Transverse colon (tissue), 4 donors: ENCODE measurements around the gene SCARB2.

Experiments
- CTCF ChIP-seq, 5 experiments: fragments of 200-600 bp in 3 of 5; fragments of 450-650 bp in 2 of 5; sonication (generic) in 3 of 5; IDR thresholded peaks; 1 replicate in 2 of 5; 2 replicates in 3 of 5; pipeline ENCODE4 v1.5.1; 2016 to 2017; ENCODE audit warnings: antibody characterized with exemption in 5 of 5, inconsistent platforms in 3 of 5, mild to moderate bottlenecking in 2 of 5, moderate library complexity in 1 of 5
- POLR2A ChIP-seq: fragments of 450-650 bp; IDR thresholded peaks from one replicate; pipeline ENCODE4 v1.6.1; 2016; ENCODE audit warnings: antibody characterized with exemption, mild to moderate bottlenecking, moderate library complexity
- POLR2AphosphoS5 ChIP-seq, 3 donors: sonication (generic); formaldehyde crosslinking; IDR thresholded peaks; one replicate each; pipeline ENCODE4 v1.6.1; 2016; ENCODE audit warnings: antibody characterized with exemption in 3 of 3

- TF ChIP-seq CTCF (IDR thresholded peaks at IDR 0.05) (no peak), POLR2A (no peak), POLR2AphosphoS5 (IDR thresholded peaks at IDR 0.05) (no peak)
Measured at GRCh38 chr4:76233529-76233928, 19.9 kb upstream of the SCARB2 start.
